HG03108 (cell line): Measurements from ENCODE around the gene MCAM.

Experiments
- ATAC-seq: cut with Tn5 transposase; IDR thresholded peaks from one replicate; pipeline ENCODE4 v1.9.1; 2021; ENCODE audit warnings: moderate library complexity; ENCODE audit not compliant: unreplicated experiment

The MCAM gene

DNA sequence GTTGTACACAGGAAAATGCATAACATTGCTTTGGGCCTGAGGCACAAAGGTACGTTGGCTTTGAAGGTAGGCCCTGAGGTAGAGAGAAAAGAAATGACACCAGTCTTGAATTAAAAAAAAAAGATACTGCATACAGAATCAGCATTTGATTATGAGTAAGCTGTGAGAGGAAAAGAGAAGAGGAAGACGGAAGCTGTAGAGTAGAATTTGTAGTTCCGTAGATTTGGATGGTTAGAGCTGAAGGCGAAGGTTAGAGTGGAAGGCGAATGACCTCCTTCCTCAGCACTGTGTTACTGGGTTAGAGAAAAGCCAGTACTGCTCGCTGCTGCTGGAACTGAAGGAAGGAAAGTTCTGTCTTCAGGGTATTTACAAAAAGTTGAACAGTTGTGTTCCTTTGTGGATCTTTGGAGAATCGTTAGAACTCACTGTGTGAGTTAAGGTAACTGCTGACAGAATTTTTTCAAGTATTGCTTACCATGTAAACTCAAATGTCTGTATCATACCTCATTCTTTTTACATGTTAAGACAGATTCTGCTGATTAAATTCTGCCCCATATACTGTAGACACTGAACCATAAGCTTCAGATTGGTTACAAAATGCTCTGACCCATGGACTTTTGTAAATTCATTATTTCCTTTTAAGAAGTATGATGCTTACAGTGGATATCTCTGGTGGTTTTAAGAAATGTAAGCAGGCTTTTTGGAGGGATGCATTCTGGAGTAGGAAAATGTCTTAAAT lies 50.2 kb downstream of the MCAM start:
- no peak for ATAC-seq

DNA sequence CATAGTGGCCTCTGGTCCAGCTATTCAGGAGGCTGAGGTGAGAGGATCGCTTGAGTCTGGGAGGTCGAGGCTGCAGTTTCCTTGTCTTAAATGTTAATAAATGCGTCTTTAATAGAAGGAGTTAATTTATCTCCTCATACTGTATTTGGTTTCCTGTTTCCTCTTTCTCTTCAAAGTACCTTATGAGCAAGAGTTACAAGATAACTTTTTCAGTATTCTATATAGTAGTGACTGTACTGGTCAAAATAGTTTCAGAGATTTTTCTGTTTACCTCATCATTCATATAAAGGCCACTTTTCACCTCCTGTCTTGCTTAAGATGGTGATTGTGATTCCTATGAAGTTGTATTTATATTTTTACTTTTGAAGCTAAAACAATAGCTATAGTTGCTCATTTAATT lies 50.9 kb downstream of the MCAM start:
- no peak for ATAC-seq

DNA sequence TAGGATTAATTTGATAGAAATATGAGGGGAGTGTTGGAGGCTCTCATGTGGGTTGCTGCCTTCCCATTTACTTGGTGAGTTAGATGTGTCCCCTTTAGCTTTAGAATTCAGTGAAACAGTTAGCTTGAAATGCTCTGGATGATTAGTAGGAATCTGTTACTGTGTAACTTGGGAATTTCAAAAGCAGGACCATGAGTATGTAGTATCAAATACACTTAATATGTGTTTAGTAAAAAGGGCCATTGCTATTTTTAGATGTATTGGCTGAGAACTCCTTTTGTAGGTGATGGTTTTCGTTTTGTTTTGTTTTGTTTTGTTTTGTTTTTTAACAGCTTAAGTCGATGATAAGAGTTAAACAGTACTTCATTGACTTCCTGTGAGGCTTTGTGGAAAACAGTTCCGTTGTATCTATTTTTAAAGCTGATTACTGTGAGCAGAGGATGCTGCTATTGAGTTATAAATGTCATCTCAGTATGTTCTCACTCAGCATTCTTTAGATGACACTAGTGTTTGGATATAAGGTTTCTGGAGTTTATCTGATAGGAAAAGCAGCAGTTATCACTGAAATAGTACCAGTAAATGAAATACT lies 53.5 kb downstream of the MCAM start:
- ATAC-seq: no peak

DNA sequence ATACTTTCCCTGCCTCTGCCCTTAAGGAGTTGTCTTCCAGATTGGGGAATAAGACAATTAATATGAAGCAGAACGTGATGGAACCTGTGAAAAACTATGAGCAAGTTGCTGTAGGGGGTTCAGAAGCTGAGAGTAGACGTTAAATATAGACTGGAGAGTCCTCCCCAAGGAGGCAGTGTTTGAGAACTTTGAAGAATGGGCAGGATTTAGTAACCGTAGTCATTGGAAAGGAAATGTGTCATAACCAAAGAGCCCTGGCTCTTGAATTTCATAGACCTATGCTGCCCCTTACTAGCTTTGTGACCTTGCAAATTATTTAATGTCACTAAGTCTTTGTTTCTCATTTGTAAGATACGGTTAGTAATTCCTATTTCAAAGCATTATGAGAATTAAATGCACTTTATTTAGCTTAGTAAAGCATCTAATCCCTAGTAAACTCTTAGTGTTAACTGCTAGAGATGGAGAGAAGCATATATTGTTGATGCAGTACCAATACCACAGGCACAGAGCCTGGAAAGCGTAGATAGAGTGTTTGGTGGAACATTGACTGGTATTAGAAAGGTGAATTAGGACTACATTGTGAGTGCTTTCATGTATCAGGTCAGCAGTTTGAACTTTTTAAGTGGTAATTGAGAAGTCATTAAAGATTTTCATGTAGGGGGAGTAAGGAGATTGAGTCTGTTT lies 54.1 kb downstream of the MCAM start:
- ATAC-seq: peak; percentile 40

DNA sequence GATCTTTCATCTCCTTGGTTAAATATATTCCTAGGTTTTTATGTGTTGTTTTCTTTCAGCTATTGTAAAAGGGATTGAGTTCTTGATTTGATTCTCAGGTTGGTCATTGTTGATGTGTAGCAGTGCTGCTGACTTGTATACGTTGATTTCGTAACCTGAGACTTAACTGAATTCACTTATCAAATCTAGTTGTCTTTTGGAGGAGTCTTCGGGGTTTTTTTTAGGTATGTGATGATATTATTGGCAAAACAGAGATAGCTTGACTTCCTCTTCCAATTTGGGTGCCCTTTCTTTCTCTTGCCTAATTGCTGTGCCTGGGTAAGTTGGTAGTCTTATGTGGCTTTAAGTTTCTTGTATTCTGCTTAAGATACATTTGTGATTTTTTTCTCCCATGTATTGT lies 57.9 kb downstream of the MCAM start:
- no peak for ATAC-seq
